Brain microvascular endothelial cell (primary cell): ENCODE measurements around the gene CEP131.
A peak's percentile ranks its signal among the peaks of the same experiment; 100 is the strongest.

Source experiments
- DNase-seq: peaks from one replicate; pipeline ENCODE4 v3.0.0-alpha.2; 2020
- H3K27ac ChIP-seq: fragments of 250-450 bp; sonication (Bioruptor Pico); 2 replicates; pipeline ENCODE4 v1.5.1; 2020; ENCODE audit warnings: mild to moderate bottlenecking, moderate library complexity
- H3K27me3 ChIP-seq: fragments of 250-450 bp; sonication (Bioruptor Pico); replicated peaks from 2 replicates; pipeline ENCODE4 v1.5.1; 2020; ENCODE audit warnings: mild to moderate bottlenecking
- H3K36me3 ChIP-seq: fragments of 250-450 bp; sonication (Bioruptor Pico); replicated peaks from 2 replicates; pipeline ENCODE4 v1.5.1; 2020; ENCODE audit warnings: mild to moderate bottlenecking
- H3K4me3 ChIP-seq: 2 replicates; pipeline ENCODE4 v1.5.1; 2011; ENCODE audit warnings: low read depth, mild to moderate bottlenecking, control low read depth, low read length, moderate library complexity
- in situ Hi-C: cut with HindIII; loops from 2 replicates; pipeline ENCODE4 v1.10.0; 2017; ENCODE audit warnings: low sequenced_read_pairs, low pct_ligation_motif_present
- TF ChIP-seq, protein P1 (sequence below): IDR thresholded peaks from 2 replicates; pipeline ENCODE4 v1.5.1; 2011; ENCODE audit warnings: low read depth, mild to moderate bottlenecking, moderate library complexity, low read length, control low read depth, inconsistent platforms; ENCODE audit errors: missing control alignments

Gene CEP131

DNA sequence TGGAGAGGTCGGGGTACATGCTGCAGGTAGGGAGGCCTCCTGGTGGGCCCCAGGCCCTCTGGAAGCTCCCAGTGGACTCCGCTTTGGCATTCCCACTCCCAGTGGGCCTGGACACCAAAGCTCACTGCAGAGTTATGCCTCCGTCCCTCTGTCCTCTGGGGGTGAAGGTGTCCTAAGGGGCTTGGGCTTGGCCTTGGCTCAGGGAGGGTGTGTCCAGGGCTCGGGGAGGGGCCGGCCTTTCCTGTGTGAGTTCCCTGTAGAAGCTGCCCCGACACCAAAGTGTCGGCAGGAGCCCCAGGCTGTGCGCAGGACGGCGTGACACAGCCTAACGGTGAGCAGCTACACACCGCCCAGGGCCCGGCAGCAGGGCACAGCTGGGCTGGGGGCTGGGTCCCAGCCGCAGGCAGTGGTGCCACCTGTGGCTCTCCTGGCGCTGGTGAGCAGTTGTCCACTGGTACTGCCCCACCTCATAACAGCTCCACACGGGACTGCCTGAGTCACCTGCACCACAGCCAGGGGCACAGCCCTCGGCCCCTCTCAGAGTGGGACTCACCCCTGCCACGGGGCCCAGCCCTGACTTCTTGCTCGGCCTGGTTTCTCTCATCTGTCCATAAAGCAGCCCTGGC is 10.0 kb upstream of the CEP131 start:
- in situ Hi-C loops, result no loop called here
- Histone ChIP-seq H3K36me3 (peaks cover 33% of the 10 kb centered on the region), H3K27me3 (no peaks in the 10 kb centered on the region), H3K4me3 (no peak overlapping the region), H3K27ac (no peak overlapping the region)
- DNase-seq, result no peak
- TF ChIP-seq, protein P1, sequence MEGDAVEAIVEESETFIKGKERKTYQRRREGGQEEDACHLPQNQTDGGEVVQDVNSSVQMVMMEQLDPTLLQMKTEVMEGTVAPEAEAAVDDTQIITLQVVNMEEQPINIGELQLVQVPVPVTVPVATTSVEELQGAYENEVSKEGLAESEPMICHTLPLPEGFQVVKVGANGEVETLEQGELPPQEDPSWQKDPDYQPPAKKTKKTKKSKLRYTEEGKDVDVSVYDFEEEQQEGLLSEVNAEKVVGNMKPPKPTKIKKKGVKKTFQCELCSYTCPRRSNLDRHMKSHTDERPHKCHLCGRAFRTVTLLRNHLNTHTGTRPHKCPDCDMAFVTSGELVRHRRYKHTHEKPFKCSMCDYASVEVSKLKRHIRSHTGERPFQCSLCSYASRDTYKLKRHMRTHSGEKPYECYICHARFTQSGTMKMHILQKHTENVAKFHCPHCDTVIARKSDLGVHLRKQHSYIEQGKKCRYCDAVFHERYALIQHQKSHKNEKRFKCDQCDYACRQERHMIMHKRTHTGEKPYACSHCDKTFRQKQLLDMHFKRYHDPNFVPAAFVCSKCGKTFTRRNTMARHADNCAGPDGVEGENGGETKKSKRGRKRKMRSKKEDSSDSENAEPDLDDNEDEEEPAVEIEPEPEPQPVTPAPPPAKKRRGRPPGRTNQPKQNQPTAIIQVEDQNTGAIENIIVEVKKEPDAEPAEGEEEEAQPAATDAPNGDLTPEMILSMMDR, result no peak

DNA sequence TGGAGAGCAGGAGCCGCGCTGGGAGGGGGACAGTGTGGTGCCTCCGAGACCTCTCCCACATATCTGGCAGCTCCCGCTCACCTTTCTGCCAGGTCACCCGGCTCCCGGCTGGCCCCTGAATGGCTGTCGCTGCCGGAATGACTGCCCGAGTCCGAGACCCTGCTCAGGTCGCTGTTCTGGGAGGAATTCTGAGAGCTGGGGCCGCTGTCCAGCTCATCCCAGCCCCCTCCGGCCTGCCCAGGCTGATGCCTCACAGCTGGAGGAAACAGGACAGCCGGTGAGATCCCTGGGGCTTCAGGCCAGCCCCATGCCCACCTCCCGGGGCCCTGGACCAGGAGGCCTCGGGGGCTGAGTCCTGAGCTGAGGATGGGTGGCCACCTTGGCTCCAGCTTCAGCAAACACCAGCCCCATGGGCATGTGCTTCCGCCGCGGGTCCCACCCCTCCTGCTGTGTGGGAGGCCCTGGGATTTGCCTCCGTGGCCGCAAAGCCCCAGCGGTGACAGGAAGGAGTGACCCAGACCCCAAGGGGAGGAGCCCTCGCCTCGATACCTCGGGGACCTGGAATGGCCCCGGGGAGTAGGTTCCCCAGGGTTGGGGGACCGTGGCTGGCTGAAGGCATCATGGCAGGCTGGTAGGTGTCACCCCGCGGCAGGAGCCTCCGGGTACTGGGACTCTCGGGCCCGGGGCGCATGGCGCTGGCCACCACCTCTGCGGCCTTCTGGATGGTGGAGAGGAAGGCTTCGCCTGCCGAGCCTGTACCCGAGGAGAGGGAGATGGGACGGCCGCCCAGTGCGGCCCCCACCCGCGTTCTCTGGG is 9.2 kb upstream of the CEP131 start:
- no peak overlapping the region for H3K27ac ChIP-seq
- peaks cover 33% of the 10 kb centered on the region for H3K36me3 ChIP-seq
- no peak overlapping the region for H3K4me3 ChIP-seq
- no peaks in the 10 kb centered on the region for H3K27me3 ChIP-seq
- no peak for DNase-seq
- TF ChIP-seq, protein P1, result no peak
- in situ Hi-C loops, result no loop called here

- Histone ChIP-seq H3K27me3 (no peaks in the 10 kb centered on the region), H3K4me3 (no peak overlapping the region), H3K27ac (no peak overlapping the region), H3K36me3 (peaks cover 33% of the 10 kb centered on the region)
- TF ChIP-seq, protein P1, result no peak
- in situ Hi-C loops, result no loop called here
- no peak for DNase-seq
These were observed 8.4 kb upstream of the CEP131 start for GRCh38 chr17:81231121-81231645.

DNA sequence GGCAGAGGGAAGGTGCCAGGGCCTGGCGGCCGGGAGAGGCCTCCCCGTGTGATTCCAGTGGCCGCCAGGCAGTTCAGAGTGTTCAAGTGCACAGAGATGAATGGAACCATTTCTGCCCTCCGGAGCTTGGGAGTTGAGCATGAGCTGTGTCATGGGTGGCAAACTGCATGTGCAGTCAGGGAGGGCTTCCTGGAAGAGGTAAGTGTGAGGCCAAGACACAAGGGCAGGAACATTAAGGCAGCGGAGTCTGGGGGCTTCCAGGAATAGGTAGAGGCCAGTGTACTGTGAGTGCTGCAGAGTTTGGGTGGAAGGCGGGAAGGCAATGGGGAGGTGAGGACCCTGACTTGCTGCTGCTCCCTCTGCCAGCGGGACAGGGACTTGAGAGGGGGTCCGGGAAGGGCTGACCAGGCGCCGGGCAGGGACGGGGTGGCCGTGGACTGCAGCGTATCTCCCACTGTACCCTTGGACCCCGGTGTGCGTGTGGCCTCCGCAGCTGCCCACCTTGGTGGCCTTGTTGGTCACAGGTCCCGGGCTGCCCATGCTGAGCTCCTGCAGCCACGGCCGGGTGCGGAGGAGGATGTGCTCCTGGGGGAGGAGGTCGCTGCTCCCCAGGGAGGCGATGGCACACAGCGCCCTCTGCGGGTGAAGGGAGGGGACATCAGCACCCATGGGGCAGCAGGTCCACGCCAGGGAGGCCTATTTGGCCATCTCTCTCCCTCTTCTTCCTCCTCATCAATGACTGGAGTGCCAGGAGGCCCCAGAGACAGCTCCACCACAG is 7.5 kb upstream of the CEP131 start:
- in situ Hi-C loops, result no loop called here
- Histone ChIP-seq H3K27ac (no peak overlapping the region), H3K36me3 (peaks cover 33% of the 10 kb centered on the region), H3K27me3 (no peaks in the 10 kb centered on the region), H3K4me3 (no peak overlapping the region)
- TF ChIP-seq, protein P1, result peak; percentile 59
- DNase-seq, result no peak

GRCh38 chr17:81229666-81229920 is 6.8 kb upstream of the CEP131 start:
- in situ Hi-C loops, result no loop called here
- no peak overlapping the region for H3K4me3 ChIP-seq
- H3K27ac ChIP-seq, result no peak overlapping the region
- H3K36me3 ChIP-seq, result peaks cover 33% of the 10 kb centered on the region
- no peaks in the 10 kb centered on the region for H3K27me3 ChIP-seq
- TF ChIP-seq, protein P1, result no peak
- no peak for DNase-seq
